Neural crest cell (in vitro differentiated cells): ENCODE measurements around the gene ZFP90. TPM values are rescaled to one million over a fixed set of nuclear protein-coding genes. Genes with fewer than 3 reads are reported as not detected.
"Not testable (repeated sequence)": the region's sequence is repeated elsewhere in the genome, so short reads cannot be mapped to it uniquely, and the experiment has no call there.

Experiments used
- DNase-seq: peaks from one replicate; pipeline ENCODE4 v3.0.0; 2021; ENCODE audit warnings: low read depth, mixed read lengths, low spot score
- H3K27ac Mint-ChIP-seq: one replicate; pipeline ENCODE4 v1.8.0; 2021; ENCODE audit warnings: mild to moderate bottlenecking, mixed read lengths; ENCODE audit not compliant: unreplicated experiment
- H3K27me3 Mint-ChIP-seq: 2 replicates; pipeline ENCODE4 v1.8.0; 2021; ENCODE audit warnings: low read depth, mild to moderate bottlenecking, mixed read lengths
- H3K36me3 Mint-ChIP-seq: 2 replicates; pipeline ENCODE4 v1.8.0; 2021; ENCODE audit warnings: low read depth, mild to moderate bottlenecking, mixed read lengths
- H3K4me1 Mint-ChIP-seq: 2 replicates; pipeline ENCODE4 v1.8.0; 2021; ENCODE audit warnings: mixed read lengths
- H3K4me3 Mint-ChIP-seq: one replicate; pipeline ENCODE4 v1.8.0; 2021; ENCODE audit warnings: mild to moderate bottlenecking, mixed read lengths
- H3K9me3 Mint-ChIP-seq: 2 replicates; pipeline ENCODE4 v1.8.0; 2021; ENCODE audit warnings: mixed read lengths
- total RNA-seq: library from RNA; stranded (reverse); gene quantifications from 2 replicates; pipeline ENCODE4 v1.2.1, GENCODE V29; 2021
- TF ChIP-seq, protein P1 (sequence below): fragments of 200-600 bp; sonication (generic); conservative IDR thresholded peaks from 2 replicates; pipeline ENCODE4 v1.5.0; 2021; ENCODE audit warnings: antibody characterized with exemption, mild to moderate bottlenecking

ZFP90 gene
- total RNA-seq, 1 donor from 2014 or later, result 56.2 TPM

- Mint-ChIP-seq H3K9me3 (peaks cover 16% of the 10 kb centered on the region), H3K27ac (no peak overlapping the region), H3K36me3 (peaks cover 42% of the 10 kb centered on the region), H3K4me1 (peaks cover 22% of the 10 kb centered on the region), H3K27me3 (no peaks in the 10 kb centered on the region), H3K4me3 (no peak overlapping the region)
- DNase-seq, result no peak
- TF ChIP-seq, protein P1, sequence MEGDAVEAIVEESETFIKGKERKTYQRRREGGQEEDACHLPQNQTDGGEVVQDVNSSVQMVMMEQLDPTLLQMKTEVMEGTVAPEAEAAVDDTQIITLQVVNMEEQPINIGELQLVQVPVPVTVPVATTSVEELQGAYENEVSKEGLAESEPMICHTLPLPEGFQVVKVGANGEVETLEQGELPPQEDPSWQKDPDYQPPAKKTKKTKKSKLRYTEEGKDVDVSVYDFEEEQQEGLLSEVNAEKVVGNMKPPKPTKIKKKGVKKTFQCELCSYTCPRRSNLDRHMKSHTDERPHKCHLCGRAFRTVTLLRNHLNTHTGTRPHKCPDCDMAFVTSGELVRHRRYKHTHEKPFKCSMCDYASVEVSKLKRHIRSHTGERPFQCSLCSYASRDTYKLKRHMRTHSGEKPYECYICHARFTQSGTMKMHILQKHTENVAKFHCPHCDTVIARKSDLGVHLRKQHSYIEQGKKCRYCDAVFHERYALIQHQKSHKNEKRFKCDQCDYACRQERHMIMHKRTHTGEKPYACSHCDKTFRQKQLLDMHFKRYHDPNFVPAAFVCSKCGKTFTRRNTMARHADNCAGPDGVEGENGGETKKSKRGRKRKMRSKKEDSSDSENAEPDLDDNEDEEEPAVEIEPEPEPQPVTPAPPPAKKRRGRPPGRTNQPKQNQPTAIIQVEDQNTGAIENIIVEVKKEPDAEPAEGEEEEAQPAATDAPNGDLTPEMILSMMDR, result no peak
Measured at GRCh38 chr16:68535331-68535730, 3.8 kb upstream of the ZFP90 start.

GRCh38 chr16:68539711-68540239 is 684 bp downstream of the ZFP90 start:
- H3K4me1 Mint-ChIP-seq, result peaks cover 15% of the 10 kb centered on the region
- TF ChIP-seq, protein P1, result no peak
- DNase-seq, result no peak
- H3K9me3 Mint-ChIP-seq, result peaks cover 14% of the 10 kb centered on the region
- peak overlapping the region; percentile 92 for H3K4me3 Mint-ChIP-seq
- H3K36me3 Mint-ChIP-seq, result peaks cover 52% of the 10 kb centered on the region
- peak overlapping the region; percentile 96 for H3K27ac Mint-ChIP-seq
- no peaks in the 10 kb centered on the region for H3K27me3 Mint-ChIP-seq

GRCh38 chr16:68548947-68549346 is 9.9 kb downstream of the ZFP90 start:
- no peak overlapping the region for H3K4me3 Mint-ChIP-seq
- TF ChIP-seq, protein P1, result no peak

DNA sequence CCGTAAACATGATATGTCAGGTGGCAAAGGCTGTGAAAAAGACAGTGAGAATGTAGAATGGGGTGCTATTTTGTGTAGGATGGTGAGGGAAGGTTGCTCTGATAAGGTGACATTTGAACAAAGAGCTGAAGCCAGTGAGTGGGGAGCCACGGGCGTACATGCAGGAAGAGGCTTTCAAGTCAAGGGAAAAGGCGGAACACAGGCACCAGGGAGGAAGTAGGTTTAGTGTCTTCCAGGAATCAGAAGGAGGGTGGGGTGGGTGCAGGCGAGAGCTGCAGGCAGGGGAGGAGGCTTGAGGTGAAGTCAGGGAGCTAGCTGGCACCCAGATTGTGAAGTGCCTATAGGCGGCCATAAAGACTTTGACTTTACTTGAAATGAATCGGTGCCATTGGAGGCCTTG is 14.1 kb downstream of the ZFP90 start:
- no peak for DNase-seq
- Mint-ChIP-seq H3K9me3 (peaks cover 52% of the 10 kb centered on the region), H3K27me3 (no peaks in the 10 kb centered on the region), H3K27ac (no peak overlapping the region), H3K4me3 (no peak overlapping the region), H3K36me3 (peaks cover 86% of the 10 kb centered on the region), H3K4me1 (no peaks in the 10 kb centered on the region)
- TF ChIP-seq, protein P1, result no peak

More at GRCh38 chr16:68548947-68549346, 9.9 kb downstream of the ZFP90 start:
- Mint-ChIP-seq H3K4me1 (no peaks in the 10 kb centered on the region), H3K27ac (no peak overlapping the region), H3K9me3 (peaks cover 35% of the 10 kb centered on the region), H3K36me3 (peaks cover 77% of the 10 kb centered on the region), H3K27me3 (no peaks in the 10 kb centered on the region)
- no peak for DNase-seq

- H3K4me1 Mint-ChIP-seq, H3K27ac Mint-ChIP-seq, DNase-seq, H3K27me3 Mint-ChIP-seq, H3K4me3 Mint-ChIP-seq: not testable (repeated sequence)
- peaks cover 63% of the 10 kb centered on the region for H3K9me3 Mint-ChIP-seq
- peaks cover 96% of the 10 kb centered on the region for H3K36me3 Mint-ChIP-seq
Measured at GRCh38 chr16:68560341-68560740, 21.2 kb downstream of the ZFP90 start.

DNA sequence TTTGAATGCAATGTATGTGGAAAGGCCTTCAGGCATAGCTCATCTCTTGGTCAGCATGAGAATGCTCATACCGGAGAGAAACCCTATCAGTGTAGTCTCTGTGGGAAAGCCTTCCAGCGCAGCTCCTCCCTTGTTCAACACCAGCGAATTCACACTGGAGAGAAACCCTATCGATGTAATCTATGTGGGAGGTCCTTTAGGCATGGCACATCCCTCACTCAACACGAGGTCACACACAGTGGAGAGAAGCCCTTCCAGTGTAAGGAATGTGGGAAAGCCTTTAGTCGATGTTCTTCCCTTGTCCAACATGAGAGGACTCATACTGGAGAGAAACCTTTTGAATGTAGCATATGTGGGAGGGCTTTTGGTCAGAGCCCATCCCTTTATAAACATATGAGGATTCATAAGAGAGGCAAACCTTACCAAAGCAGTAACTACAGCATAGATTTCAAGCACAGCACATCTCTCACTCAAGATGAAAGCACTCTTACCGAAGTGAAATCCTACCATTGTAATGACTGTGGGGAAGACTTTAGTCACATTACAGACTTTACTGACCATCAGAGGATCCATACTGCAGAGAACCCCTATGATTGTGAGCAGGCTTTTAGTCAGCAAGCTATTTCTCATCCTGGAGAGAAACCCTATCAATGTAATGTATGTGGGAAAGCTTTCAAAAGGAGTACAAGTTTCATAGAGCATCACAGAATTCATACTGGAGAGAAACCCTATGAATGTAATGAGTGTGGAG is 24.7 kb downstream of the ZFP90 start:
- DNase-seq, result no peak
- H3K27ac Mint-ChIP-seq, result no peak overlapping the region
- H3K9me3 Mint-ChIP-seq, result peaks cover 62% of the 10 kb centered on the region
- no peak overlapping the region for H3K4me3 Mint-ChIP-seq
- peaks cover 90% of the 10 kb centered on the region for H3K36me3 Mint-ChIP-seq
- peaks cover 3% of the 10 kb centered on the region for H3K27me3 Mint-ChIP-seq
- no peaks in the 10 kb centered on the region for H3K4me1 Mint-ChIP-seq
- TF ChIP-seq, protein P1, result no peak
